GM21526 (cell line): ENCODE measurements around the gene CUL1.

Source experiments
- ATAC-seq: cut with Tn5 transposase; IDR thresholded peaks from one replicate; pipeline ENCODE4 v1.9.1; 2021; ENCODE audit warnings: moderate library complexity; ENCODE audit not compliant: unreplicated experiment, low FRiP score

CUL1 gene

GRCh38 chr7:148750442-148751355 is 52.0 kb downstream of the CUL1 start:
- ATAC-seq: no peak

- no peak for ATAC-seq
These were observed 54.5 kb downstream of the CUL1 start for GRCh38 chr7:148753224-148753623.

GRCh38 chr7:148754912-148755311 is 56.2 kb downstream of the CUL1 start:
- ATAC-seq: no peak

GRCh38 chr7:148761499-148762278 is 63.0 kb downstream of the CUL1 start:
- no peak for ATAC-seq

GRCh38 chr7:148763622-148764021 is 64.9 kb downstream of the CUL1 start:
- ATAC-seq: no peak

GRCh38 chr7:148770004-148770403 is 71.3 kb downstream of the CUL1 start:
- no peak for ATAC-seq

GRCh38 chr7:148772297-148773089 is 73.8 kb downstream of the CUL1 start:
- no peak for ATAC-seq

- ATAC-seq: no peak
These were observed 74.6 kb downstream of the CUL1 start for GRCh38 chr7:148773334-148773733.

GRCh38 chr7:148774471-148774870 is 75.8 kb downstream of the CUL1 start:
- no peak for ATAC-seq

- ATAC-seq: no peak
These were observed 84.2 kb downstream of the CUL1 start for GRCh38 chr7:148782757-148783456.

- ATAC-seq: no peak
These were observed 85.3 kb downstream of the CUL1 start for GRCh38 chr7:148783801-148784527.

- no peak for ATAC-seq
These were observed 89.0 kb downstream of the CUL1 start for GRCh38 chr7:148787571-148788295.

- ATAC-seq: no peak
These were observed 90.5 kb downstream of the CUL1 start for GRCh38 chr7:148789220-148789619.

GRCh38 chr7:148790131-148790726 is 91.5 kb downstream of the CUL1 start:
- ATAC-seq: no peak

- ATAC-seq: no peak
These were observed 92.1 kb downstream of the CUL1 start for GRCh38 chr7:148790850-148791249.

GRCh38 chr7:148791546-148791945 is 92.8 kb downstream of the CUL1 start:
- ATAC-seq: no peak

GRCh38 chr7:148793590-148793989 is 94.9 kb downstream of the CUL1 start:
- ATAC-seq: no peak

GRCh38 chr7:148794476-148794875 is 95.8 kb downstream of the CUL1 start:
- ATAC-seq: no peak

GRCh38 chr7:148796841-148797240 is 98.1 kb downstream of the CUL1 start:
- no peak for ATAC-seq
